H9 (cell line): Measurements from ENCODE around the gene KCND2. TPM values are rescaled to one million over a fixed set of nuclear protein-coding genes. Genes with fewer than 3 reads are reported as not detected.

Source experiments
- DNase-seq: peaks from one replicate; pipeline ENCODE4 v3.0.0-alpha.2; 2017
- H2AFZ ChIP-seq: one replicate; pipeline ENCODE4 v1.6.1; 2013; ENCODE audit warnings: mild to moderate bottlenecking, low read length, control low read depth, moderate library complexity
- H2AK5ac ChIP-seq: 2 replicates; pipeline ENCODE4 v1.6.1; 2013; ENCODE audit warnings: low read length, control low read depth, mixed read lengths; ENCODE audit not compliant: insufficient read length
- H2BK120ac ChIP-seq: one replicate; pipeline ENCODE4 v1.6.1; 2013; ENCODE audit warnings: low read depth, mild to moderate bottlenecking, low read length, control low read depth, inconsistent platforms; ENCODE audit not compliant: poor library complexity, severe bottlenecking
- H2BK12ac ChIP-seq: 2 replicates; pipeline ENCODE4 v1.6.1; 2013; ENCODE audit warnings: low read length, control low read depth, mixed read lengths, low read depth; ENCODE audit not compliant: insufficient read length
- H2BK15ac ChIP-seq: 2 replicates; pipeline ENCODE4 v1.6.1; 2013; ENCODE audit warnings: low read depth, low read length, control low read depth
- H2BK20ac ChIP-seq: one replicate; pipeline ENCODE4 v1.6.1; 2013; ENCODE audit warnings: low read depth, mild to moderate bottlenecking, low read length, control low read depth, inconsistent platforms; ENCODE audit not compliant: poor library complexity, severe bottlenecking
- H2BK5ac ChIP-seq: 2 replicates; pipeline ENCODE4 v1.6.1; 2013; ENCODE audit warnings: low read length, control low read depth, mixed read lengths; ENCODE audit not compliant: insufficient read length
- H3K14ac ChIP-seq: 2 replicates; pipeline ENCODE4 v1.6.1; 2013; ENCODE audit warnings: low read length, control low read depth; ENCODE audit not compliant: insufficient read depth
- H3K18ac ChIP-seq: 2 replicates; pipeline ENCODE4 v1.6.1; 2013; ENCODE audit warnings: low read depth, mild to moderate bottlenecking, mixed read lengths, low read length, control low read depth; ENCODE audit not compliant: insufficient read length
- H3K23ac ChIP-seq: 2 replicates; pipeline ENCODE4 v1.6.1; 2013; ENCODE audit warnings: low read length, control low read depth, mixed read lengths, low read depth; ENCODE audit not compliant: insufficient read length
- H3K23me2 ChIP-seq: 2 replicates; pipeline ENCODE4 v1.6.1; 2013; ENCODE audit warnings: low read depth, mild to moderate bottlenecking, mixed read lengths, low read length, control low read depth; ENCODE audit not compliant: insufficient read length, poor library complexity, severe bottlenecking
- H3K27ac ChIP-seq: 2 replicates; pipeline ENCODE4 v1.5.1; 2013; ENCODE audit warnings: low read length, control low read depth, mixed read lengths, low read depth; ENCODE audit not compliant: insufficient read length
- H3K27me3 ChIP-seq: 2 replicates; pipeline ENCODE4 v1.6.1; 2013; ENCODE audit warnings: low read length, control low read depth, inconsistent platforms; ENCODE audit not compliant: insufficient read depth
- H3K4ac ChIP-seq: 2 replicates; pipeline ENCODE4 v1.6.1; 2013; ENCODE audit warnings: low read depth, mild to moderate bottlenecking, control low read depth, inconsistent platforms, low read length, moderate library complexity
- H3K4me1 ChIP-seq: 2 replicates; pipeline ENCODE4 v1.6.1; 2013; ENCODE audit warnings: low read length, control low read depth, inconsistent platforms; ENCODE audit not compliant: insufficient read depth
- H3K4me2 ChIP-seq: 2 replicates; pipeline ENCODE4 v1.6.1; 2013; ENCODE audit warnings: low read length, control low read depth, mixed read lengths; ENCODE audit not compliant: insufficient read length, insufficient read depth
- H3K56ac ChIP-seq: 2 replicates; pipeline ENCODE4 v1.6.1; 2013; ENCODE audit warnings: low read depth, mild to moderate bottlenecking, mixed read lengths, low read length, control low read depth; ENCODE audit not compliant: insufficient read length
- H3K79me1 ChIP-seq: 2 replicates; pipeline ENCODE4 v1.6.1; 2013; ENCODE audit warnings: low read depth, mild to moderate bottlenecking, moderate library complexity, low read length, control low read depth, inconsistent platforms; ENCODE audit not compliant: insufficient read depth, poor library complexity, severe bottlenecking
- H3K79me2 ChIP-seq: 2 replicates; pipeline ENCODE4 v1.6.1; 2013; ENCODE audit warnings: low read length, control low read depth, inconsistent platforms; ENCODE audit not compliant: insufficient read depth
- H3K9ac ChIP-seq: 2 replicates; pipeline ENCODE4 v1.6.1; 2013; ENCODE audit warnings: low read length, control low read depth, mixed read lengths; ENCODE audit not compliant: insufficient read length; ENCODE audit errors: extremely low read depth
- H3K9me3 ChIP-seq: one replicate; pipeline ENCODE4 v1.6.1; 2013; ENCODE audit warnings: low read depth, low read length, inconsistent platforms; ENCODE audit not compliant: control insufficient read depth
- H3T11ph ChIP-seq: one replicate; pipeline ENCODE4 v1.6.1; 2013; ENCODE audit warnings: mild to moderate bottlenecking, low read length, control low read depth, inconsistent platforms
- H4K20me1 ChIP-seq: one replicate; pipeline ENCODE4 v1.6.1; 2013; ENCODE audit not compliant: control insufficient read depth, insufficient read length, insufficient read depth
- H4K5ac ChIP-seq: 2 replicates; pipeline ENCODE4 v1.6.1; 2013; ENCODE audit warnings: low read depth, mild to moderate bottlenecking, mixed read lengths, low read length, control low read depth; ENCODE audit not compliant: insufficient read length
- H4K8ac ChIP-seq: replicated peaks from 2 replicates; pipeline ENCODE4 v1.6.1; 2013; ENCODE audit warnings: low read length, control low read depth, mixed read lengths, low read depth; ENCODE audit not compliant: insufficient read length
- H4K91ac ChIP-seq: 2 replicates; pipeline ENCODE4 v1.6.1; 2013; ENCODE audit warnings: low read depth, mild to moderate bottlenecking, moderate library complexity, mixed read lengths, low read length, control low read depth; ENCODE audit not compliant: insufficient read length
- H3K27ac Mint-ChIP-seq, 3 experiments: 2 replicates in 2 of 3; 3 replicates in 1 of 3; pipeline ENCODE4 v1.8.0; 2020 to 2021; ENCODE audit warnings: mixed read lengths in 3 of 3, mild to moderate bottlenecking in 1 of 3, moderate library complexity in 1 of 3
- H3K27me3 Mint-ChIP-seq: 2 replicates; pipeline ENCODE4 v1.8.0; 2021; ENCODE audit warnings: low read depth, mild to moderate bottlenecking, moderate library complexity, mixed read lengths
- H3K36me3 Mint-ChIP-seq, 3 experiments: 2 replicates in 2 of 3; 3 replicates in 1 of 3; pipeline ENCODE4 v1.8.0; 2020 to 2021; ENCODE audit warnings: low read depth in 3 of 3, mixed read lengths in 3 of 3; ENCODE audit not compliant: insufficient read depth in 1 of 3
- H3K4me1 Mint-ChIP-seq, 2 experiments: 2 replicates each; pipeline ENCODE4 v1.8.0; 2020; ENCODE audit warnings: mixed read lengths in 2 of 2
- H3K4me3 Mint-ChIP-seq, 2 experiments: 2 replicates in 1 of 2; 3 replicates in 1 of 2; pipeline ENCODE4 v1.8.0; 2020 to 2021; ENCODE audit warnings: mild to moderate bottlenecking in 2 of 2, mixed read lengths in 2 of 2, moderate library complexity in 1 of 2
- H3K9me3 Mint-ChIP-seq, 2 experiments: 2 replicates in 1 of 2; 3 replicates in 1 of 2; pipeline ENCODE4 v1.8.0; 2020; ENCODE audit warnings: mild to moderate bottlenecking in 2 of 2, mixed read lengths in 2 of 2, moderate library complexity in 1 of 2
- WGBS: extraction: QIAGEN DNeasy Blood & Tissue Kit; methylation state at CpG from one replicate; pipeline ENCODE4 v1.1.7; 2013; ENCODE audit warnings: missing lambda C conversion rate, low lambda C conversion rate, mixed read lengths; ENCODE audit not compliant: insufficient read length; ENCODE audit errors: extremely low coverage; 5-methylcytosine and 5-hydroxymethylcytosine counted together
- total RNA-seq: library from RNA; stranded (reverse); gene quantifications from 2 replicates; pipeline ENCODE4 v1.2.1, GENCODE V29; 2021
- TF ChIP-seq, protein P1 (sequence below): fragments of 200-600 bp; sonication (generic); conservative IDR thresholded peaks from 3 replicates; pipeline ENCODE4 v1.8.0; 2021; ENCODE audit warnings: antibody characterized with exemption, mild to moderate bottlenecking

KCND2 gene
- total RNA-seq, 1 experiment from 2014 or later, result 6.4 TPM

DNA sequence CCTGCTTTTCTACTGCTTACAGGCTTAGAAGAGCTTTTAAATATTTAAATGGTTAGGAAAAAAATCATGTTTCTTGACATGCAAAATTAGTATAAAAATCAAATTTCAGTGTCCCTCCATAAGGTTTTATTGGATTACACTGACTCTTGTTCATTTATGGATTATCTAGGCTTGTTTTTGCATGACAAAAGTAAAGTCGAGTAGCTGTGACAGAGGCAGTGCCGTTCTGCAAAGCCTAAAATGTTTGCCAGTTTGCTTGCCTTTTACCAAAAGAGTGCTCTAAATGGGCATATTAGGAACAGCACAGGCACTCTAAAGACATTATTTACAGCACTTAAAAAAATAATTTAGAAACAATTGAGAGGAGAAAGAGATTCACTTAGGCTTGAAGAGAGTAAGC, 445.4 kb downstream of the KCND2 start:
- no CpG with 5 or more reads among the region's 2 CpGs for WGBS
- no peak overlapping the region for H3K9ac ChIP-seq
- no peaks in the 10 kb centered on the region for H3K4me1 ChIP-seq
- H3K4me3 Mint-ChIP-seq, result no peak overlapping the region
- no peak overlapping the region for H2BK20ac ChIP-seq
- H4K20me1 ChIP-seq, result no peaks in the 10 kb centered on the region
- H3K27ac ChIP-seq, result no peak overlapping the region
- no peak overlapping the region for H4K8ac ChIP-seq
- no peak overlapping the region for H3K14ac ChIP-seq
- no peak overlapping the region for H2BK120ac ChIP-seq
- H2AK5ac ChIP-seq, result no peak overlapping the region
- no peaks in the 10 kb centered on the region for H3K79me1 ChIP-seq
- no peak for DNase-seq
- no peaks in the 10 kb centered on the region for H3K27me3 Mint-ChIP-seq
- H3K4me2 ChIP-seq, result no peak overlapping the region
- no peak overlapping the region for H3K23ac ChIP-seq
- no peaks in the 10 kb centered on the region for H3K27me3 ChIP-seq
- peak overlapping the region in 1 of 3 experiments; percentile 15; a peak in 2 of 7 replicates for H3K27ac Mint-ChIP-seq
- no peak overlapping the region for H3T11ph ChIP-seq
- TF ChIP-seq, protein P1, sequence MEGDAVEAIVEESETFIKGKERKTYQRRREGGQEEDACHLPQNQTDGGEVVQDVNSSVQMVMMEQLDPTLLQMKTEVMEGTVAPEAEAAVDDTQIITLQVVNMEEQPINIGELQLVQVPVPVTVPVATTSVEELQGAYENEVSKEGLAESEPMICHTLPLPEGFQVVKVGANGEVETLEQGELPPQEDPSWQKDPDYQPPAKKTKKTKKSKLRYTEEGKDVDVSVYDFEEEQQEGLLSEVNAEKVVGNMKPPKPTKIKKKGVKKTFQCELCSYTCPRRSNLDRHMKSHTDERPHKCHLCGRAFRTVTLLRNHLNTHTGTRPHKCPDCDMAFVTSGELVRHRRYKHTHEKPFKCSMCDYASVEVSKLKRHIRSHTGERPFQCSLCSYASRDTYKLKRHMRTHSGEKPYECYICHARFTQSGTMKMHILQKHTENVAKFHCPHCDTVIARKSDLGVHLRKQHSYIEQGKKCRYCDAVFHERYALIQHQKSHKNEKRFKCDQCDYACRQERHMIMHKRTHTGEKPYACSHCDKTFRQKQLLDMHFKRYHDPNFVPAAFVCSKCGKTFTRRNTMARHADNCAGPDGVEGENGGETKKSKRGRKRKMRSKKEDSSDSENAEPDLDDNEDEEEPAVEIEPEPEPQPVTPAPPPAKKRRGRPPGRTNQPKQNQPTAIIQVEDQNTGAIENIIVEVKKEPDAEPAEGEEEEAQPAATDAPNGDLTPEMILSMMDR, result no peak
- no peaks in the 10 kb centered on the region for H3K36me3 Mint-ChIP-seq
- H3K79me2 ChIP-seq, result no peaks in the 10 kb centered on the region
- H2BK12ac ChIP-seq, result no peak overlapping the region
- H2BK15ac ChIP-seq, result no peak overlapping the region
- H3K4ac ChIP-seq, result no peak overlapping the region
- H3K18ac ChIP-seq, result no peak overlapping the region
- no peaks in the 10 kb centered on the region for H3K9me3 ChIP-seq
- no peaks in the 10 kb centered on the region for H3K9me3 Mint-ChIP-seq
- no peaks in the 10 kb centered on the region for H3K23me2 ChIP-seq
- no peak overlapping the region for H4K91ac ChIP-seq
- H2AFZ ChIP-seq, result no peak overlapping the region
- H2BK5ac ChIP-seq, result no peak overlapping the region
- H3K4me1 Mint-ChIP-seq, result peaks cover 22 to 30% of the 10 kb centered on the region in 2 experiments
- no peak overlapping the region for H4K5ac ChIP-seq
- no peak overlapping the region for H3K56ac ChIP-seq
